ENCODE results near the gene ARL6IP1. TPM values are rescaled to one million over a fixed set of nuclear protein-coding genes. Genes with fewer than 3 reads are reported as not detected.
"Not testable (repeated sequence)": the region's sequence is repeated elsewhere in the genome, so short reads cannot be mapped to it uniquely, and the experiment has no call there.

Gene ARL6IP1
- total RNA-seq, 1 donor from 2014 or later = 103 TPM

DNA sequence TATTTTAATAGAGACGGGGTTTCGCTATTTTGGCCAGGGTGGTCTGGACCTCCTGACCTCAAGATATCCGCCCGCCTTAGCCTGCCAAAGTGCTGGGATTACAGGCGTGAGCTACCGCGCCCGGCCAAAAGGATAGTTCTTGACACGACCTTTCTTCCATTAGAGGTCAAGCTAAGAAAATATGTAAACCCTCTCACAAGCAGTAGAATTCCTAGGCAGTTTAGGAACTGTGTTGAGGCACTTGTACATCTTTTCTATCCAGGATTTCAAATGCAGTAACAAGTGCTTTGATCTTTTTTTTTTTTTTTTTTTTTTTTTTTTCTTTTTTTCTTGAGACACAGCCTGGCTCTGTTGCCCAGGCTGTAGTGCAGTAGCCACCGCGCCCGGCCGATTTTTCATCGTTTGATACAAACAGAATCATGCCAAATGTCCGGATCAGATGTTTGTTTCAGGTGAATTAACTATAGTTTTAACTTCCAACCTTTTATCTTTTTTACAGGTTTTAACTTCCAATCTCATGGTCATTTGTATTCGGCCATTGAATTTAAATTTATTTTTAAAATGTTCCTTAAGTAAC is 1.5 kb upstream of the ARL6IP1 start:
- ATAC-seq (no peak), DNase-seq (ENCODE audit: low spot score) (no peak)
- intact Hi-C loops (cut with DNase I) = no loop called here

- DNase-seq (ENCODE audit: low spot score) = no peak
- intact Hi-C loops (cut with DNase I) = no loop called here
- no peak for ATAC-seq
Observed at GRCh38 chr16:18800775-18801144, 589 bp downstream of the ARL6IP1 start.

DNA sequence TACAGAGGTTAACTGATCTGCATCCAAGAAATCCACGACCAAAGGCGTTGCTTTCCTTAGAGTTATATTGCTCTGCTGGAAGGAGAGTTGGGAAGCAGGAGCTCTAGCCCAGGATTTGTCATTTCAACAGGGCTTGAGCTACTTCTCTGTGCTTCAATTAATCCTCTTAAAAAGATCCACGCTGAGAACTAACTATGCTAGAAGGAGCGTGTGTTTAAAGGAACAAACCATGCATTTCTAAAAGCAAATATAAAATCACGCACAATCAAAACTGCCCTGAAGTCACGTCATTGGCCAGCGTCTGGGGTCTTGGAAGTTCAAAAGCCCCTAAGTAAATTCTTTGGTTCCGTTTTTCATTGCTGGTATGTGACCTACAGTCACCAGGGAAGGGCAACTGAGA is 1.1 kb downstream of the ARL6IP1 start:
- intact Hi-C loops (cut with DNase I) = no loop called here
- DNase-seq (ENCODE audit: low spot score) (no peak), ATAC-seq (no peak)

- intact Hi-C loops (cut with DNase I) = no loop called here
- ATAC-seq (no peak), DNase-seq (ENCODE audit: low spot score) (no peak)
Observed at GRCh38 chr16:18799500-18799899, 1.8 kb downstream of the ARL6IP1 start.

GRCh38 chr16:18797746-18798145 is 3.6 kb downstream of the ARL6IP1 start:
- ATAC-seq (no peak), DNase-seq (ENCODE audit: low spot score) (no peak)
- intact Hi-C loops (cut with DNase I) = no loop called here

GRCh38 chr16:18796377-18796776 is 5.0 kb downstream of the ARL6IP1 start:
- intact Hi-C loops (cut with DNase I) = no loop called here
- no peak for ATAC-seq
- DNase-seq (ENCODE audit: low spot score) = no peak

- DNase-seq (ENCODE audit: low spot score) = no peak
- ATAC-seq = no peak
- intact Hi-C loops (cut with DNase I) = no loop called here
Observed at GRCh38 chr16:18792836-18793433, 8.4 kb downstream of the ARL6IP1 start.

- DNase-seq (ENCODE audit: low spot score) (peak; percentile 95), ATAC-seq (peak; percentile 100)
- intact Hi-C loops (cut with DNase I) = no loop called here
Observed at GRCh38 chr16:18789850-18790706, 11.3 kb downstream of the ARL6IP1 start, which contains the start of gene RPS15A. Gene RPS15A (minus strand): TSS chr16:18790334. CDS start chr16:18789113, 1,221 bp downstream.

- intact Hi-C loops (cut with DNase I) = no loop called here
- no peak for ATAC-seq
- no peak for DNase-seq (ENCODE audit: low spot score)
Observed at GRCh38 chr16:18789515-18789849, 11.9 kb downstream of the ARL6IP1 start.

DNA sequence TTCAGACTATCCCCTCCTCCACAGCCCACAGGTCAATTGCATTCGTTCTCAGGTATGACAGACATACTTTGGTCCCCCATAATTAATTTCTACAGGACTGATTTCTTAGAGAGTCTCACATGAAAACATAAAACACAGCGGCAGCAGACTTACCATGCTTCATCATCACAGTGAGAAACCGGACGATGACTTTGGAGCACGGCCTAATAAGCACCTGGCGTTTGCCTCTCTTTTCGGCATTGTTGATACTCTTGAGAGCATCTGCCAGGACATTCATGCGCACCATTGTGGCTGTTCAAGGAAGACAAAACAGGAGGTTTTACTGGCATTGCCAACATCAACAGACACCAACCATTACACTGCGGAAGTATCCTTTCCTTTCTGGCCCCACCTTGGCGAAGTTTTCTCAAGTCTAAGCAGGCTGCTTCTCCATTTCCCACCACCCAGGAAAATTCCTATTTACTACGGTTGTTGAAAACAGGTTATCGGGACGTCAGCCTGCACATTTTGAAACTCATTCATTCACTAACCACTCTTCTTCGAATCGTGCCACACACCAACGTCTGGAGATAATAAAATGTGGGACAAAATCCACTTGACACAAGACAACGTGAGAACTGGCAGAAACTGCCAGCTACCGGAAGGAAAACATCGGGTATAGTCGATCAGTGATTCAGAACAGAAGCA is 12.4 kb downstream of the ARL6IP1 start:
- intact Hi-C loops (cut with DNase I) = no loop called here
- DNase-seq (ENCODE audit: low spot score) (no peak), ATAC-seq (no peak)

DNA sequence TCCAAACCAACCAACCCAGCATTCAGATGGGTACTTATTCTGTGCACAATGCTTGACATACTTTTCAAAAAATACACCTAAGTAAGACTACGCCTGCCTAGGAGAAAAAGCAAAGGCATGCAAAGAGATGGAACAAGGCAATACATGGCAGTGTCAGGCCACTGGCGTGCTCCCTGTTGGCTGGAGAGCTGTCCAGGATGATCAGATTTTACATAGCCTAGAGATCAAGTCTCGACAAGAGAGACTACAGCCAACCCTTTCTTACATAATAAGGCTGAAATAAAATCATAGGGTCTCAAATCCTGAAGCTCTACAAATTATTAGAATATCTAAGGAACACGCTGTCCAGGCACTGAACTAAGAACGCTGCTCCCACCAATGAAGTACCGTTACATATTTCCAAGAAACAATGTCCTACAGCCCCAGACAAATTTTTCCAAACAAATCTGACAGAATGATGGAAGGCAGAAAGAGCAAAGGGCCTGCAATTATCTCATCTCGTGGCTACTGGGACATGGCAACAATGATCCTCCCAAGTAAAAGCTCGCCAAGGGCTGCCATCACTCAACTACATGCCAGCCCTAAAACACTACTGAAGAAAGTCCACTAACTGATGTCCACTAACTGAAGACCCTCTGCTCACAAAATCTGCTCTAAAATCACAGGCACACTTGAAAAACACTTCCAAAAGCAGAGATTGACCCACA is 16.3 kb downstream of the ARL6IP1 start:
- no peak for DNase-seq (ENCODE audit: low spot score)
- no peak for ATAC-seq
- intact Hi-C loops (cut with DNase I) = no loop called here

DNA sequence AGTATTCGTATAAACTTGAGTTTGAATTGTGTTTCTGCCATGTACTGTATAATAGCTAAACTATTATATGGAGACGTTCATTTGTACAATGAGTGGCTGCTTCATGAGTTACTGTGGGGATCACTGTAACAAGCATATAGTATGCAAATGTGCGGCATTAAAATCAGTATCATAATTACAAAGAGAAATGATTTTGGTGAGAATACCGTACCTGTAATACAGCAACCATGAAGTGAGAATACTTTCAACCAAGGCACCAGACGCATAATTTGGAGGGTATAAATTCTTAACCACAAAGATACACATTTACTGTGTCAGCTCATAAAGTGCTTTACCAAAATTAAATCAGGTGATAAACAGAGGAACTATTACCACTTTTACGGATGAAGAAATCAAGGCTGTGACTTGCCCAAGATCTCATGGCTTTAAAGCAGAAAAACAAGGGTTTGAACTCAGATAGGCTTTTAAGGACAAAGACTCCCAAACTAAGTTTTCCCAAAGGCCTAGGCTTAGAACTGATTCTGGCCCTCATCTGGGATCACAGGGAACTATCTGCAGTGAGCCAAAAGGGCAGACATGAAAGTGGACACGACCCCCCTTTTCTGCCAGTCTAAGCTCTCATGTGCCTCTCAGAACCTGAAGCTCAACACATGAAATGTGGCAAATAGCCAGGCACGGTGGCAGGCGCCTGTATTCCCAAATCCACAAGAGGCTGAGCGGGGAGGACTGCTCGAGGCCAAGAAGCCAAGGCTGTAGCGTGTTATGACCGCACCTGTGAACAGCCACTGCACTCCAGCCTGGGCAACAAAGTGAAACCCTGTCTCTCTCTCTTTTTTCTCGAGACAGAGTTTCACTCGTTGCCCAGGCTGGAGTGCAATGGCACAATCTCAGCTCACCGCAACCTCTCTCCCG is 17.7 kb downstream of the ARL6IP1 start:
- intact Hi-C loops (cut with DNase I) = no loop called here
- DNase-seq (ENCODE audit: low spot score) (no peak), ATAC-seq (no peak)

DNA sequence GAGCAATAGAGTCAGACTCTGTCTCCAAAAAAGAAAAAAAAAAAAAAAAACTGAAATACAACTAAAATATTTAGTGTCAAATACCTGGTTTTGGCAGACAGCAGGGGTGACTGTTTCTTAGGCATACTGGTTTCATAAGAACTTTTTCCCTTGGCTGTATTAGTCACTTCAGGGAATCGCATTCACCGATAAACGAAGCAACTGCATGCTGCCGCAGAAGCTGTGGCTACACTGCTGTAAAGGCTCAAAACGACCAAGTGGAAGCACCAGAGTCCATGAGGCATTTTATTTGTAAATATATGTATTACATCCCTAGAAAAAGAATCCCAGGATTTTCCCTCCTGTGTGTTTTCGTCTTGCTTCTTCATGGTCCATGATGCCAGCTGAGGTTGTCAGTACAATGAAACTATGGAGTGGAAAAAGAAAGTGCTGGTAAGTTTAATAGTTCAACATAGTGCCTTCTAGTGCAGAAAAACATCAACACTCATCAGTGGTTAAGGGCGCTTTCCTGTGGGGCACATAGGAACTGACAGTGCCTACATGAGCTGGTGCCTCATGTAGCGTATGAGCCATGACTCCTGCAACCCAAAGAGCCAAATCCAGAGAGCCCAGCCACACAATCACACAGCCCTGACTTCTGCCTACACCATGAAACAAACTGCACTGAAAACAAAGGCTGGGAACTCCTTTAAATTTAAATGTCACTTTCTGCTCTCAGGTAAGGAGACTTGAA is 18.5 kb downstream of the ARL6IP1 start:
- DNase-seq (ENCODE audit: low spot score) (no peak), ATAC-seq (no peak)
- intact Hi-C loops (cut with DNase I) = no loop called here

GRCh38 chr16:18781232-18781631 is 20.1 kb downstream of the ARL6IP1 start:
- ATAC-seq; intact Hi-C loops (cut with DNase I); DNase-seq (ENCODE audit: low spot score): not testable (repeated sequence)

GRCh38 chr16:18780460-18781026 is 20.8 kb downstream of the ARL6IP1 start:
- not testable (repeated sequence) for ATAC-seq

DNA sequence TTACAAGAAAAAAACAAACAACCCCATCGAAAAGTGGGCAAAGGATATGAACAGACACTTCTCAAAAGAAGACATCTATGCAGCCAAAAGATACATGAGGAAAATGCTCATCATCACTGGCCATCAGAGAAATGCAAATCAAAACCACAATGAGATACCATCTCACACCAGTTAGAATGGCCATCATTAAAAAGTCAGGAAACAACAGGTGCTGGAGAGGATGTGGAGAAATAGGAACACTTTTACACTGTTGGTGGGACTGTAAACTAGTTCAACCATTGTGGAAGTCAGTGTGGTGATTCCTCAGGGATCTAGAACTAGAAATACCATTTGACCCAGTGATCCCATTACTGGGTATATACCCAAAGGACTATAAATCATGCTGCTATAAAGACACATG is 23.7 kb downstream of the ARL6IP1 start:
- ATAC-seq; intact Hi-C loops (cut with DNase I); DNase-seq (ENCODE audit: low spot score): not testable (repeated sequence)

More at GRCh38 chr16:18780460-18781026, 20.8 kb downstream of the ARL6IP1 start:
- intact Hi-C loops (cut with DNase I); DNase-seq (ENCODE audit: low spot score): not testable (repeated sequence)

- ATAC-seq; intact Hi-C loops (cut with DNase I): not testable (repeated sequence)
Observed at GRCh38 chr16:18776334-18776733, 25.0 kb downstream of the ARL6IP1 start.

More at GRCh38 chr16:18776334-18776733, 25.0 kb downstream of the ARL6IP1 start:
- DNase-seq (ENCODE audit: low spot score) = not testable (repeated sequence)
